Stimulated activated CD8-positive, alpha-beta memory T cell treated with anti-CD3 and anti-CD28 coated beads, Interleukin-12 subunit alpha, Interleukin-12 subunit beta, amount 100 ng/mL, for 1 hour (primary cell): ENCODE data around the gene NHLRC4.
"Not testable (repeated sequence)": the region's sequence is repeated elsewhere in the genome, so short reads cannot be mapped to it uniquely, and the experiment has no call there.

ENCODE experiments used
- DNase-seq: peaks from one replicate; pipeline ENCODE4 v3.0.0-alpha.2; 2020; ENCODE audit warnings: low read depth

NHLRC4 gene

DNA sequence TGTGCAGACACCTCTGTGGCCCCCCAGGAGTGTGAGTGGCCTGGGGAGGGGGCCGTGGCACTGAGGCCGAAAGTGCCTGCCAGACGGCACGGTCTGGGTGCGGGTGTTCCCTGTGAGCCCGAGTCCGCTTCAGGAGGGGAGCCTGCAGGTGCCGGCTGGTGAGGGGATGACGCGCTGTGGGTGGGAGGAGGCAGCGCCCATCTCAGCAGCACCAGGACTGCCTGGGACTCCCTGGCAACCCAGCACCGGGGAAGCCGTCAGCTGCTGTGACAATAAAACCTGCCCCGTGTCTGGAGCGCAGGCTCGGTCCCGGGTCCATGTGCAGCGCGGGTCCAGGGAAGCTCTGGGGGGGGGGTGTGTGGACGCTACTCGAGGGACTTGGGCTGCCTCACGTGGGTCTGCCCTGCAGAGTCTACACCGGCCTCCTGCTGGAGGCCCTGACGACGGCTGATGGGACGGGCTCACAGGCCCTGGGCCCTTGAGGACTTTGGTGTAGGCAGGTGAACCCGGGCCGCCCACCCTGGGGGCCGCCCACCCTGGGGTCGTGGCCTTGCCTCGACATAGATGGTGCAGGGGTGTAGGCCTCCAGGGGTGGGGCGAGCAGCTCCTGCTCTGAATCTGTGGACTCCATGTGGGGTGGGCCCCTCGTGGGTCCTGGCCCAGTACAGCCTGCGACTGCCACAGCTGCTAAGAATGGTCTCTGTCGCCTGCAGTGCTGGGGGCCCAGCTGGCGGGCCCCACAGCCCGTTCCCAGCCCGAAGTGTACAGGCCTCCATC lies 17.2 kb downstream of the NHLRC4 start:
- DNase-seq: no peak

DNA sequence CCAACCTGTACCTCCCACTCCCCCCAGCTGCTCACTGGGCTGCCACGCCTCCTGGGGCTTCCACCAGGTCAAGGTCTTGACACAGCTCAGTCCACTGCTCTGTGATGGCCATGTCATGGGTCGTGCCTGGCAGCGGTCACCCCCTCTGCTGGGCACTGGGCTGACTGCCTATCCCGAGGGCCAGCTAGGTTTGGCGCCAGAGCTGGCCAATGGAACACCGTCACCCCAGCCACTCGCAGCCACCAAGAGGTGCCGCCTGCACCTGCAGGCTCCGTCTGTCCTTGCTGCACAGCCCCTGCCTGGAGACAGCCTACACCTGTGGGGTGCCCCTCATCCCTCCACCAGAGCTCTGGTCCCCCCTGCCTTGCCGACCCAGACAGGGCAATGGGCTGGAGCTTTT lies 18.5 kb downstream of the NHLRC4 start:
- no peak for DNase-seq

DNA sequence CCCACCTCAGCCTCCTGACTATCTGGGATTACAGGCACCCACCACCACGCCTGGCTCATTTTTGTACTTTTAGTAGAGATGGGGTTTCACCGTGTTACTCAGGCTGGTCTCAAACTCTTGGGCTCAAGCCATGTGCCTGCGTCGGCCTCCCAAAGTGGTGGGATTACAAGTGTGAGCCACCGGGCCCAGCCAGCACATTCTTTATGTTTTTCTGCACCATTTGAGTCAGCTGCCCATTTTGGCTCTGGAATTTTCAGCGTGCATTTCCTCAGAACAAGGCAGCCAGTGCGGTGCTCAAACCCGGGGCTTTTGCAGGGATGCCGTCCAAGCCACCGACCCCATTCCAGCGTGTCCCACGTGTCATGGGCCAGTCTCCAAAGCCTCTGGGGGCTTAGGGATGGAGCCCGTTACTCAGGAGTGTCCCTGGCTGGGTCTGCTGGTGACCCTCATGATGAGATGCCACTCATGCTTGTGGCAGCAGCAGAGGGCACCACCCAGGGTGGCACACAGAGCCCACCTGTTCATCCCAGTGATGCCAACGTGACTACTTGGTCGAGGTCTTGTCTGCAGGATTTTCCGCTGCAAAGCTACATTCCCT lies 19.3 kb downstream of the NHLRC4 start:
- DNase-seq: no peak

DNA sequence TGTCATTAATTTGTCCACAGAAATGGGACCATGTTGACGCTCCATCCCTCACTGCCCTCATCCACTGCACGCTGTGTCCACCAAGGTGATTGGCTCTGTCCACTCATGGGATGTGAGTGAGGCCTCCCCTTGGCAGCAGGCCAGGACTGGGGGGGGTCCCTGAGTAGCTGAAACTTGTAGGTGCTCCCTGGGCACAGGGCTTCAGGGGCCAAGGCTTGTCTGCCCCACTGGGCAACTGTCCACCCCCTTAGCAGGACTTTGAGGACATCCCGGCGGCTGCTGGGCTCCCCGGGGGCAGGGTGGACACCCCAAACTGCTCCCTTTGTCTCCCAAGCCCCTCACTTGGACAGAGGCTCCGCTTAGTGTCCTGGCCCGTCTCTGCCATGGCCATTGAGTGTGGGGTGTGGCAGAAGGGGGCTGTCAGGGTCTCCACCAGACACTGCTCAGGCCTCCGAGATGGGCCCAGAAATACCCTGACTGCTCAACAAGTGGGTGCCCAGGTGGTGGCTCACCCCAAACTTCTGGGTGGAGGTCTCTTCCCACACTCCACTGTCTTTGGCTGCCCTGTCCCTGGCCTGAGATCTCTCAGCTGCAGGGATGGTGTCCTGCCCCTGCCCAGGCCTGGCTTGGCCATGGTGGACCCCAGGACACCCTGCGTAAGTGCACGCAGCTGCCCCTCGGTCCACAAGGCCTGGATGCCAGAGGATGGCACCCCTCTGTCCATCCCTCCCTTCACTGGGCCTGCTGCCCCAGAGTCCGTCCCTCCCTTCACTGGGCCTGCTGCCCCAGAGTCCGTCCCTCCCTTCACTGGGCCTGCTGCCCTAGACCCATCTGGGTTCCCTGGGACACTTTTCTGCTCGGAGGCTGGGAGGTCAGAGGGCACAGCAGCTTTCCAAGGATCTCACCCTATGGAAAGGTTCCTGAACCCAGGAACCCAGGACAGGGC lies 20.1 kb downstream of the NHLRC4 start:
- no peak for DNase-seq

DNA sequence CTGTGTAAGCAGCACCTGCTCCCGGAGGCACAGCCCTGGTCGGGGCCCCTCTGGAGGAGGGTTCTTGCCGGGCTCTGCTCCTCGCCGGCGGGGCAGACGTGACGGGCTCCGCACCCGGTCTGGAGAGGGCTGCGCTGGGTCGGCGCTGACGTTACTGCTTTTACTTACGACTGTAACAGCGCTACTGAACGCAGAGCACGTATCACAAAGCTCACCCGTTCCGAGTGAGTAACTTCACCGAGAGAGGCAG lies 21.8 kb downstream of the NHLRC4 start:
- DNase-seq: peak; percentile 29

DNA sequence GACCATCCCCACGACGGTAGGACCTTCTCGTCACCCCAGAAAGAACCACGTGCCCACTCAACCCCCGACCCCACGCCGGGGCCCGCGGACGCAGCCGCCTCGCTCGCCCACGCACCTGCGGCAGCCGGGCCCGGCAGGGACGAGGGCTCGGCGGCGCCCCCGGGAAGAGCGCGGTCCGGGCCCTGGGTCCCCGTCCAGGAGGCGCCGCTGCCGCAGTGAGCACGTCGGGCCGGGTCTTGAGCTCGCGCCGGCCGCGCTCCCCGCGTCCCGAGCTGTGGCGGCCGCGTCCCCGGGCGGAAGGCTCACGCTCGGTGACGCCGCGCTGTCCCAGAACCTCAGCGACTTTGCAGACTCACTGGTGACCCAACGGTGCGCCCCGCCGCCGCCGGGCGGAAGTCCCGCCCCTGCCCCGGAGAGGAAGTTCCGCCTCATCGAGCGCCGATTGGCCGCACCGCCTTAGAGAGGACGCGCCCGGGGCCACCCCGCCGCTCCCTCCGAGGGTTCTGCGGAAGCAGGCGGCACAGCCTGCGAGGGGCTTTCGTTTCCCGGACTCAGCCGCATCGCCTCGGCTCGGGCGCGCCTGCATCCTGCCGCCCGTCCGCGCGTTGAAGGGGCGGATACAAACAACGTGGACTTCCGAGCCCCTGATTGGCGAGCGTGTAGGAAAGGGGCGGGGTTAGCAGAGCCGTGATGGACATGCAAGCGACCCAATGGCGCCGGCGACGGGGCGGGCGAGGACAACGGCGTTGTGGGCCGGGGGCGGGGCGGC lies 22.3 kb downstream of the NHLRC4 start:
- DNase-seq: peak; percentile 96

DNA sequence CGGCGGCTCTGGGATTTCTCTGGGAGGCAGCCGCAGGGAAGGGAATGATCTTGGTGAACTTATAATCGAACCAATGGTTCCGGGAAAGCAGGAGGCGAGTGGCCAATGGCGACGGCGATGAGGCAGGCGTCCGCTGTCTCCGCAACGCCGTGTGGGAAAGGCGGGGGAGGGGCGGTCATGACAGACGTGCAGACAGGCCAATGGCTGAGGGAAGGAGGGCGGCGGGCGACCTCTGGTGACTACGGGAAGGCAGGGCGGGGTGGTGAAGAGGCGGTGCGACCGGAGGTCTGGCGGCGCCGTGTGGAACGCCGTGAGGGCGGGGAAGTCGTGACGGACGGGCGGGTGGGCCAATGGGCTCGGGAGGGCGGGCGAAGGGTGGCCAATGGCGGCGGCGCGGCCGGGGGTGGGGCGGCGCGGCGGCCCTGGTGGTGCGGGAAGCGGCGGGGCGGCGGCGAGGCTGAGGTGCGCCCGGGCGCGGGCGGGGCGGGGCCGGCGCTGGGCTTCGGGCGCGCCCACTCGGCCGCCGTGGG lies 22.9 kb downstream of the NHLRC4 start, which contains the start of gene RAB40C:
Gene RAB40C, plus strand, starts transcription at position 409 of the 530 bp plus-strand sequence. CDS start 226 bp downstream, outside the sequence.
- peak; percentile 98 for DNase-seq

DNA sequence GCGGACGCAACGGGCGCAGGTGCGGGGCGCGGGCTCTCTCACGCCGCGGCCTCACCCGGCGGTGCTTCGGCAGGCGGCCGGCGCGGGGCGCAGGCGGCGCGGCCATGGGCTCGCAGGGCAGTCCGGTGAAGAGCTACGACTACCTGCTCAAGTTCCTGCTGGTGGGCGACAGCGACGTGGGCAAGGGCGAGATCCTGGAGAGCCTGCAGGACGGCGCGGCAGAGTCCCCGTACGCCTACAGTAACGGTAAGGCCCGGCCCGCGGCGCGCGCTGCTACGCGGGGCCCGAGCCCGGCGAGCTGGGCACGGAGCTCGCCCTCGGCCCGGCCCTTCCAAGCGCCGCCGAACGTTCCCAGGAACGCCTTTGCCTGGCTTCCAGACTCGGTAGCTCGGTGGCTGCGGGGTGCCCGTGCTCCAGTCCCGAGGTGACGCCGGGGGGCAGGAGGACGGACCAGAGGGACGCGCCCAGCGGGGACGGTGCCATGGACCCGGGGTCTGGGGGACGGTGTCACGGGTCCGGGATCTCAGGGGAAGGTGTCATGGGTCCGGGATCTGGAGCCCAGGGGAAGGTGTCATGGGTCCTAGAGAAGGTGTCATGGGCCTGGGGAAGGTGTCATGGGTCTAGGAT lies 23.5 kb downstream of the NHLRC4 start:
- DNase-seq: no peak

DNA sequence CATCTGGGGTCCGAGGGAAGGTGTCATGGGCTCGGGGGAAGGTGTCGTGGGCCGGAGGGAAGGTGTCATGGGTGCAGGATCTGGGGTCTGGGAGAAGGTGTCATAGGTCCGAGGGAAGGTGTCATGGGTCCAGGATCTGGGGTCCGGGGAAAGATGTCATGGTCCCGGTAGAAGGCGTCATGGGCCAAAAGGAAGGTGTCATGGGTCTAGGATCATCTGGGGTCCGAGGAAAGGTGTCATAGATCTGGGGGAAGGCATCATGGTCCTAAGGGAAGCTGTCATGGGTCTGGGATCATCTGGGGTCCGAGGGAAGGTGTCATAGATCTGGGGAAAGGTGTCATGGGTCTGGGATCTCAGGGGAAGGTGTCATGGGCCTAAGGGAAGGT lies 24.0 kb downstream of the NHLRC4 start:
- DNase-seq: no peak

DNA sequence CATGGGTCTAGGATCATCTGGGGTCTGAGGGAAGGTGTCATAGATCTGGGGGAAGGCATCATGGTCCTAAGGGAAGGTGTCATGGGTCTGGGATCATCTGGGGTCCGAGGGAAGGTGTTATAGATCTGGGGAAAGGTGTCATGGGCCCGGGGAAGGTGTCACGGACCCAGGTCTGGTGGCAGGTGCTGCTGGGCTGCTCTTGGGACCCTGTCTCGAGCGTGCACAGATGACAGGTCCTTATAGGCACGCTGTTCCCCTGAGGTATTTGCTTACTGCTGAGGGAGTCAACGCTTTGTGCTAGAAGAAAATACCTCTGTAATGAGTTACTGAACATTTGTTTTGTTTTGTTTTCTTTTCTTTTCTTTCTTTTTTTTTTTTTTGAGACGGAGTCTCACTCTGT lies 24.4 kb downstream of the NHLRC4 start:
- no peak for DNase-seq

DNA sequence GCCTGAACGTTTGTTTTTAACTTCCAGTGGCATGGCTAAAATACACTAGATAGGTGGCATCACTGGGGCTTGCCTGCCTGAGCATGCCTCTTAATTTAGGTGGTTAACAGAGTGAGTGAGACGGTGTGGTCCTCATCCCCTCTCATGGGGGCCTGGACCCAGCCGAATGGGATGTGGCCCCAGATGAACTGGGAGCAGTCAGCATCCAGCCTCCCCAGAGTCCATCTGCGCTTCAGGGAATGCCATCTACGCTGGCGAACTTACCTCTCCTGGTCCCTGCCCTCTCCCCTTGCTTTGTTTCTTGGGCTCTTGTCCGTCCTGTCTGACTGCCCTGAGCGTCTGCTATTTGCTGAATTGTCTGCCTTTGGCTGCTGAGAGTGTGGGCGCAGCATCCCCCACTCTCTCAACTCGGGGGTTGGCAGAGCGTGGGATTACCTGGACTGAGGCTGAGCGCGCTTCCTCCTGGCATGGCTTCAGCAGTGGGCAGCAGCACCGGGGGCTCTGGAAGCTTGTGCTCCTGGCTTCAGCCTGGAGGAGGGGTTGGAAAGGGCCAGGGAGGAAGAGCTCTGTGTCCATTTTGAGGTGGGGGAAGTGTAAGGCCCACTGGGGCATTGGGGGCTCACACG lies 25.2 kb downstream of the NHLRC4 start:
- no peak for DNase-seq

DNA sequence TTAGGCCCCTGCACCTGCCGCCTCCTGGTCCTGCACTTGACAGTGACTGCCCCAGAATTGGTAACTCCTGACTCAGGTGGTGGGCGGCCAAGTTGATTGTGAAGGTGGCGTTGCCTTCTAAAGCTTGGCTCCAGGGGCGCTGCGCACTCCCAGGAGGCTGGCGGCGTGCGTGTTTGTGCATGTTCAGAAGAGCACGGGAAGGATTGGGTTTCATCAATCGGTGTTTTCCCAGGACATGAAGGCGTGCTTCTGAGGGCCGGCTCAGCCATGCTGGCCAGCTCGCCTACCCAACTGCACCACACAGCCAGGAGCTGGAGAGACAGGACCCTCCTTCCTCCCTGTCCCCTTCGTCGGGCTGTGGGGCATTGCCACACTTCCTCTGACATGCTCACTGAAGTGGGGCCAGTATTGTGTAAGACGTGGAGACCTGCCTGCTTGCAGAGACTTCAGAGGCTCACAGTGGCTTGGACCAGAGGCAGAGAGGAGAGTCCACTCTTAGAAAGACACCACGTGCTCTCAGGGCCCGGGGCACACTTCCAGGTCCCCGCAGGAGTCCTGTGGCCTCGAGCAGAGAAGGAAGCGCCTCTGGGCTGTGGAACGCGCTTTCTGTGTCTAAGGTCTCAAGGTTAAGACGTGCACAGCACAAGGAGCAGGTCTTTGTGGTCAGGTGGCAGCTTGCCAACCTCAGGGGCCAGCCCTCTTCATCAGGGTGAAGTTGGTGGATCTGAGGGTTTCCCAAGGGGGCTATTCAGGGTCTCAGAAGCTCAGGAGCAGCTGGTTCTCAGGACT lies 25.9 kb downstream of the NHLRC4 start:
- DNase-seq: no peak

DNA sequence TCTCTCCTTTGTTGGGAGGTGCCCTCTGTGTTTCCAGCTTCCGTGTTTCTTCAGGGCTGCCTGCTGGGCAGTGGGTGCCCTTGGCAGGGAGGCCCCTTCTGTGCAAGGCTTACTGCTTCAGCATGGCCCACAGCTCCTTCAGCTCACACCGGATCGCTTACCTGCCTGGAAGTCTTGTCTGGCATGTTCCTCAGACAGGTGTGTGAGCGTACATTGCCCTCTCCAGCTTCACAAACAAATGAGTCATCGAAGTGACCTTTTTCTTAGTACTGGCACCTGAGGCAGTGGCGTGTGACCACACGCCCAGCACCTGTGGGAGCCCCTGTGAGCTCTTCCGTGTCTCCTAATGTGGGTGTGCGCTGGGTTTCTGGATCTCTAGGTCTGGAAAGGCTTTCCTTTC lies 26.6 kb downstream of the NHLRC4 start:
- no peak for DNase-seq

DNA sequence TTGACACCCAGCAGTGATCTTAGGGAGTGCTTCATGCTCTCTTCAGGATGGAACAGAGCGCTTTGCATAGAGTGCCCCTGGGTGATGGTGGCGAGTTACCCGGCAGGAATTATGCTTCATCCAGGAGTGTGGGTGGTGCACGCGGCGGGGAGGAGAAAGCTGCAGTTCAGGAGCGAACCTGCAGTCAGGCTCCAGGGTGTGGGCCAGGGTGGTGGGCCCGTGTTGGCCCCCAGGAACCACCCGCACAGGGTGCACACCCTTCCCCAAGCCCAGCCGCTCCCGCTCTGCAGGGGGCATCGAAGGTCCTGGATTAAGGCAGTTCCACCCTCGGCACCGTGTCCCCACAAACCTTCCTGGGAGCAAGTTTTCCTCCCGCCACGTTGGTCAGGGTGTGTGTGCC lies 27.0 kb downstream of the NHLRC4 start:
- DNase-seq: no peak

DNA sequence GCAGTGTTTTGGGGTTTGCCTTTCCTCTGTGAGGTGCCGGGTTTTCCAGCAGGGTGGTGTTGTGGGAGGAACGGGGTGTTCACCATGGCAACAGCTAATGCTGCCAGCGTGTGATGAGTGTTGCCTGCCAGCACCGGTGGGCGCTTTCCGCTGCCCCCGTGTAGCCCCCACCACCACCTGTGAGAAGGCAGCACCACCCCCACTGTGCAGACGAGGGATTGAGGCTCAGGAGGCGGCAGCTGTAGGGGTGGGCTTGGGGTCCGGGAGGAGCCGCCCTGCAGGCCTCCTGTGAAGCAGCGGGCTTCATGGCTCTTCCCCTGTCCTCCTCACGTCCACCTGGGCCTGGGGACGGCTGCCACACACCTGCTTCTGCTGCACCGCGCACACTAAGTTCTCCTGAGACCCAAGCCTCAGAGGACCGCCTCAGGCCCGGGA lies 28.3 kb downstream of the NHLRC4 start:
- no peak for DNase-seq

DNA sequence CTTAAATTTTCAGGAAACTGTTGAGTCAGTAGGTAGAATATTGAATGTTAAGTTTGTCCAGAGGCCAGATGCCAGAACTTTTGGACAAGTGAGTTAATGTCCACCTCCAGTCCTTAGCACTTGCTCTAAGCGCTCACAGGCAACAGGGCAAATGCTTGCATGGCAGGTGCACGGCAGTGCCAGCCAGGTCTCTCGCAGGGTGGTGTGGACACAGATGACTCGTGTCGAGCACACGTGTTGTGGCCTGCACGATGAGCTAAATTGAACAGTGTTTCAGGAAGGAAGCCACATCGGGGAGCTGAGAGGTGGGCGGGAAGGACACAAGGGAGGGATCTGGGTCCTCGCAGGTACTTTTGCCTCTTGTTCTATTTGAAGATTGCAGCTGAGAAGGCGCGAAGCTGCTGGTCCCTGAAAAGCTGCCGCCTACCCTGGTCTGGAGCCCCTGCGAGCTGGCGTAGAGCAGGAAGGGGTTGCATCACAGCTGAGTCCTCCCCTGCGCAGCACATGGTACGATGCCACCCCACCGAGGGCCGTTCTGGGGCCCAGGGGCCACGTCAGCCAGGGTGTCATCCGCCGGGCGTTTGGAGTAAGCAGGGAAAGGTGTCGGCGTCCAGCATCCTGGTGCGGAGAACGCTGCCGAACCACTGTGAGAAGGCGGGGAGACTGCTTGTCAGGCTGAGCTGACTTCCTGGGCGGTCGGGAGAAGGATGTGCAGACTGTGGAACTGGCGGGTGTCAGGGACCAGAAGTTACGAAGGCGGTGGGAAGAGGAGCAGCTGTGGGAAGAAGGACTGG lies 29.3 kb downstream of the NHLRC4 start:
- DNase-seq: no peak

DNA sequence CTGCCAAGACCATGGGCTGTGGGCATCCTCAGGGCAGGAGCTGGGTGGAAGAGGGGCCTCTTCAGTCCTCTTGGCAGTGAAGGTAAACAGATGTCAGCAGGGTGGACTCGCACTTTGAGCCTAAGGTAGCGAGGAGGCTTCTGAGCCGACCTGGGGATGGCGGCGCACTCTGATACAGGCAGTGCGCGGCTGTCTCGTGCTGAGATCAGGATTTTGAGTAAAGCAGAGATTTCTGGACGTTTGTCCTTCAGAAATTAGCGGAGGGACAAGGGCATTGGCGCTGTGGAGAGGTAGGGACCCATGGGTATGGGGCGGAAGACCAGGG lies 29.9 kb downstream of the NHLRC4 start:
- no peak for DNase-seq

DNA sequence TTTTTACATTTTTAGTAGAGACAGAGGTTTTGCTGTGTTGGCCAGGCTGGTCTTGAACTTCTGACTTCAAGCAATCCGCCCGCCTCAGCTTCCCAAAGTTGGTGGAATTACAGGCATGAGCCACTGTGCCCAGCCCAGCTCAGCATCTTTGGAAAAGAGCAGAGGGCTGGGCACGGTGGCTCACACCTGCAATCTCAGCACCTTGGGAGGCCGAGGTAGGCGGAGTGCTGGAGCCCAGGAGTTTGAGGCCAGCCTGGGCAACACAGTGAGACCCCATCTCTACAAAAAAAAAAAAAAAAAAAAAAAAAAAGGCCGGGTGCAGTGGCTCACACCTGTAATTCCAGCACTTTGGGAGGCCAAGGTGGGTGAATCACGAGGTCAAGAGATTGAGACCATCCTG lies 30.9 kb downstream of the NHLRC4 start:
- DNase-seq: not testable (repeated sequence)
